Measurements from ENCODE around the gene CYLD. TPM values are rescaled to one million over a fixed set of nuclear protein-coding genes. Genes with fewer than 3 reads are reported as not detected.

Gene CYLD
- total and polyA plus RNA-seq, 2 donors (not counting 3 experiments of a cell fraction or from before 2014, with no cell fraction given), result 7.4 to 21.5 TPM

DNA sequence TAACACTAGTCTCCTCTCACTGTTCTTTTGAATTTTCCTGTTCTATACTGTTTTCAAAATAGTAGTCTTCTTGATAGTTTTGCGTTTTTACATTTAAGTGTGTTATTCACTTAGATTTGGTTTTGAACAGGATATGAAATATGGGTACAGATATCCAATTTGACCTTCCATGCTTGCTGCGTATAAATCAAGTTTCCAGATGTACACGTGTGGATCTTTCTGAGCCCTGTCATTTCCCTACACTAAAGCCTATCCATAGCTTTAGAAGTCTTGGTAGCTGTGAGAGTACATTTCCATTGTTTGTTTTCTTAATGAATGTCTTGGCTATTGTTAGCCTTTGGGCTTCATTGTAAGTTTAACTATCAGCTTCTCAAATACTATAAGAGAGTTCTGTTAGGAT lies 20.4 kb downstream of the CYLD start:
- peaks cover 4% of the 10 kb centered on the region for H3K79me2 ChIP-seq (ENCODE audit: control insufficient read depth, insufficient read depth, low read length)
- DNase-seq (ENCODE audit: low read depth, low spot score), result peak; percentile 58
- no TSS peak for BruUV-seq (replicated peaks)

More for the DNA sequence above, 20.4 kb downstream of the CYLD start:
- Histone ChIP-seq H3K36me3 (ENCODE audit: control insufficient read depth in 2 of 2, extremely low read depth in 1 of 2, insufficient read depth in 2 of 2, low read length in 2 of 2) (no peaks in the 10 kb centered on the region), H3K27me3 (ENCODE audit: control insufficient read depth in 2 of 2, insufficient read depth in 2 of 2, low read length in 2 of 2) (no peaks in the 10 kb centered on the region), H3K9me3 (replicated peaks; ENCODE audit: control insufficient read depth, insufficient read depth, low read length) (no peaks in the 10 kb centered on the region), H3K9me1 (replicated peaks; ENCODE audit: control insufficient read depth, extremely low read depth, insufficient read depth, low read length) (peaks cover 2% of the 10 kb centered on the region), H3K4me2 (ENCODE audit: insufficient read depth, low read length) (no peak overlapping the region), H3K4me1 (ENCODE audit: control insufficient read depth, extremely low read depth, insufficient read depth, low read length) (no peaks in the 10 kb centered on the region), H3K4me3 (replicated peaks in 1 of 3; ENCODE audit: insufficient read depth in 1 of 3, low read depth in 1 of 3, low read length in 3 of 3) (no peak overlapping the region), H3K27ac (ENCODE audit: insufficient read depth, low read depth, low read length) (no peak overlapping the region), H3K9ac (replicated peaks; ENCODE audit: extremely low read depth, insufficient read depth, low read length) (no peak overlapping the region), H2AFZ (ENCODE audit: low read depth, low read length) (no peak overlapping the region), H4K20me1 (replicated peaks; ENCODE audit: control insufficient read depth, extremely low read depth, insufficient read depth, low read length) (no peaks in the 10 kb centered on the region)
- dilution Hi-C loops (cut with MboI; ENCODE audit: extremely low pct_ligation_motif_present, low sequenced_read_pairs) (no loop called here), intact Hi-C loops (cut with micrococcal nuclease) (no loop called here)
- no peak for FAIRE-seq
- ChIA-PET POLR2A (no interaction called here), CTCF (interaction anchor here (0.7 to 2.0 kb wide), 3 partner anchors 17 to 97 kb away, joined by 3 to 14 read pairs (median 8); no protein-coding TSS in a partner anchor)
- TF ChIP-seq MYC (IDR thresholded peaks at IDR 0.05; ENCODE audit: low read depth, low read length) (no peak), GATA2 (IDR thresholded peaks at IDR 0.05; ENCODE audit: insufficient read depth, insufficient read length, low read depth, low read length) (no peak), POLR2AphosphoS5 (IDR thresholded peaks at IDR 0.05; ENCODE audit: insufficient read depth, low read depth, low read length) (no peak), EZH2 (IDR thresholded peaks at IDR 0.05; ENCODE audit: borderline replicate concordance, low read depth, low read length, severe bottlenecking) (no peak), JUN (IDR thresholded peaks at IDR 0.05; ENCODE audit: borderline replicate concordance, insufficient read depth, insufficient read length, low read depth) (no peak), POLR2A (IDR thresholded peaks at IDR 0.05; ENCODE audit: low read depth, low read length) (no peak), FOS (IDR thresholded peaks at IDR 0.05; ENCODE audit: borderline replicate concordance, insufficient read depth, low read length) (no peak)
- TF ChIP-seq, protein P1, sequence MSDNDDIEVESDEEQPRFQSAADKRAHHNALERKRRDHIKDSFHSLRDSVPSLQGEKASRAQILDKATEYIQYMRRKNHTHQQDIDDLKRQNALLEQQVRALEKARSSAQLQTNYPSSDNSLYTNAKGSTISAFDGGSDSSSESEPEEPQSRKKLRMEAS (IDR thresholded peaks at IDR 0.05; ENCODE audit: insufficient read depth, insufficient read length), result no peak
- TF ChIP-seq, protein P2, sequence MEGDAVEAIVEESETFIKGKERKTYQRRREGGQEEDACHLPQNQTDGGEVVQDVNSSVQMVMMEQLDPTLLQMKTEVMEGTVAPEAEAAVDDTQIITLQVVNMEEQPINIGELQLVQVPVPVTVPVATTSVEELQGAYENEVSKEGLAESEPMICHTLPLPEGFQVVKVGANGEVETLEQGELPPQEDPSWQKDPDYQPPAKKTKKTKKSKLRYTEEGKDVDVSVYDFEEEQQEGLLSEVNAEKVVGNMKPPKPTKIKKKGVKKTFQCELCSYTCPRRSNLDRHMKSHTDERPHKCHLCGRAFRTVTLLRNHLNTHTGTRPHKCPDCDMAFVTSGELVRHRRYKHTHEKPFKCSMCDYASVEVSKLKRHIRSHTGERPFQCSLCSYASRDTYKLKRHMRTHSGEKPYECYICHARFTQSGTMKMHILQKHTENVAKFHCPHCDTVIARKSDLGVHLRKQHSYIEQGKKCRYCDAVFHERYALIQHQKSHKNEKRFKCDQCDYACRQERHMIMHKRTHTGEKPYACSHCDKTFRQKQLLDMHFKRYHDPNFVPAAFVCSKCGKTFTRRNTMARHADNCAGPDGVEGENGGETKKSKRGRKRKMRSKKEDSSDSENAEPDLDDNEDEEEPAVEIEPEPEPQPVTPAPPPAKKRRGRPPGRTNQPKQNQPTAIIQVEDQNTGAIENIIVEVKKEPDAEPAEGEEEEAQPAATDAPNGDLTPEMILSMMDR (IDR thresholded peaks at IDR 0.05; ENCODE audit: extremely low read depth in 1 of 2, insufficient read depth in 1 of 2, low read depth in 1 of 2, low read length in 2 of 2), result no peak

Measured in endothelial cell of umbilical vein (primary cell).